Natural killer cell treated with Interleukin-12 subunit alpha and Interleukin-12 subunit beta and Interleukin-15 and Interleukin-18, amount 100 ng/mL, for 72 hours (primary cell): ENCODE data around the gene C1orf210. TPM values are rescaled to one million over a fixed set of nuclear protein-coding genes. Genes with fewer than 3 reads are reported as not detected.

Experiments
- ATAC-seq, 2 donors: fragments of 150-1000 bp; cut with Tn5 transposase in 1 of 2; sonication (Bioruptor Pico), chemical (Tn5 transposase) in 1 of 2; 2 replicates each; pipeline ENCODE4 v1.10.0; 2021
- DNase-seq: peaks from one replicate; pipeline ENCODE4 v3.0.0; 2022; ENCODE audit warnings: low spot score
- H3K27ac Mint-ChIP-seq, 2 donors: 1 replicate in 1 of 2; 2 replicates in 1 of 2; pipeline ENCODE4 v1.8.0; 2022; ENCODE audit warnings: mixed read lengths in 2 of 2, mild to moderate bottlenecking in 1 of 2, moderate library complexity in 1 of 2
- H3K27me3 Mint-ChIP-seq, 2 donors: 1 replicate in 1 of 2; 2 replicates in 1 of 2; pipeline ENCODE4 v1.8.0; 2022; ENCODE audit warnings: mixed read lengths in 2 of 2
- H3K36me3 Mint-ChIP-seq: one replicate; pipeline ENCODE4 v1.8.0; 2022; ENCODE audit warnings: mixed read lengths
- H3K4me1 Mint-ChIP-seq, 2 donors: 1 replicate in 1 of 2; 2 replicates in 1 of 2; pipeline ENCODE4 v1.8.0; 2022; ENCODE audit warnings: low read depth in 2 of 2, mixed read lengths in 2 of 2, mild to moderate bottlenecking in 1 of 2
- H3K4me3 Mint-ChIP-seq: one replicate; pipeline ENCODE4 v1.8.0; 2022; ENCODE audit warnings: mixed read lengths
- H3K9me3 Mint-ChIP-seq: 2 replicates; pipeline ENCODE4 v1.8.0; 2022; ENCODE audit warnings: mixed read lengths
- total RNA-seq, 2 donors: library from RNA; stranded (reverse); gene quantifications; one replicate each; pipeline ENCODE4 v1.2.3, GENCODE V29; 2022

C1orf210 gene
- total RNA-seq, 2 donors from 2014 or later: not detected

GRCh38 chr1:43270421-43271095, 14.8 kb downstream of the C1orf210 start:
- no peak for ATAC-seq
- Mint-ChIP-seq H3K36me3 (no peaks in the 10 kb centered on the region), H3K9me3 (peaks cover 3% of the 10 kb centered on the region), H3K4me1 (peaks cover 32 to 34% of the 10 kb centered on the region in 2 donors), H3K27ac (peak overlapping the region in 1 of 2 donors; percentile 73), H3K27me3 (peaks cover 10 to 11% of the 10 kb centered on the region in 2 donors), H3K4me3 (peak overlapping the region; percentile 60)
- no peak for DNase-seq

GRCh38 chr1:43269627-43270375, 15.6 kb downstream of the C1orf210 start, which contains the start of gene TMEM125:
TMEM125 (plus strand) TSS chr1:43269983; CDS start chr1:43272723, 2,740 bp downstream.
- DNase-seq (no peak), ATAC-seq (no peak)
- peaks cover 3% of the 10 kb centered on the region for H3K9me3 Mint-ChIP-seq
- H3K36me3 Mint-ChIP-seq: no peaks in the 10 kb centered on the region
- no peak within 1 kb of the TSS for H3K27ac Mint-ChIP-seq
- peaks cover 24 to 26% of the 10 kb centered on the region in 2 donors for H3K4me1 Mint-ChIP-seq
- peaks cover 10 to 11% of the 10 kb centered on the region in 2 donors for H3K27me3 Mint-ChIP-seq
- peak within 1 kb of the TSS; percentile 60 for H3K4me3 Mint-ChIP-seq

DNA sequence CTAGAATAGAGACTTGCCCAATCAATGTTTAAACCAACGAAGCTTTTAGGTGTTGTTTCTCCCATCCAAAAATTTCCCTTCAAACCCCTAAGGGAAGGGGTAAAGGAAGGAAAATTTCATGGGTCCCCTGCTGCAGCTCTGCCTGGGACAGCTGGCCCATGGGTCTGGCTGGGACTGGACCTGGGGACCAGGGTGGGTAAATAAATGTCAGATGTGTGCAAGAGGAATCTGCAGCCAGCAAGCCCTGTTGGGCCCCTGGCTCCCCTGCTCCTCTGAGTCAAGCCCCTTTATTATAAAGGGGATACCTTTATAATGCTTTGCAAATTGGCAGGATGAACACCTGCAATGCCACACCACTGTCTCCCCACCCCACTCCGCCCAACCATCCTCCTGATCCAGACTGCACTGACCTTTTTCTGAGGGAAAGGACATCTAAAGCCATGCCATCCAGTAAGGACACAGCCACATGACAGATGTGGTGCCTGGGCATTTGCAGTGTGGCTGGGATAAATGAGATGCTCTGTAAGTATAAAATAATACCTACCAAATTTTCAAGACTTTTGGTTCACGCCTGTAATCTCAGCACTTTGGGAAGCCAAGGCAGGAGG, 17.5 kb downstream of the C1orf210 start:
- Mint-ChIP-seq H3K27ac (no peak overlapping the region), H3K9me3 (no peaks in the 10 kb centered on the region), H3K4me3 (no peak overlapping the region), H3K27me3 (peaks cover 16 to 18% of the 10 kb centered on the region in 2 donors), H3K4me1 (peaks cover 17 to 18% of the 10 kb centered on the region in 2 donors), H3K36me3 (peaks cover 7% of the 10 kb centered on the region)
- DNase-seq (no peak), ATAC-seq (no peak)

DNA sequence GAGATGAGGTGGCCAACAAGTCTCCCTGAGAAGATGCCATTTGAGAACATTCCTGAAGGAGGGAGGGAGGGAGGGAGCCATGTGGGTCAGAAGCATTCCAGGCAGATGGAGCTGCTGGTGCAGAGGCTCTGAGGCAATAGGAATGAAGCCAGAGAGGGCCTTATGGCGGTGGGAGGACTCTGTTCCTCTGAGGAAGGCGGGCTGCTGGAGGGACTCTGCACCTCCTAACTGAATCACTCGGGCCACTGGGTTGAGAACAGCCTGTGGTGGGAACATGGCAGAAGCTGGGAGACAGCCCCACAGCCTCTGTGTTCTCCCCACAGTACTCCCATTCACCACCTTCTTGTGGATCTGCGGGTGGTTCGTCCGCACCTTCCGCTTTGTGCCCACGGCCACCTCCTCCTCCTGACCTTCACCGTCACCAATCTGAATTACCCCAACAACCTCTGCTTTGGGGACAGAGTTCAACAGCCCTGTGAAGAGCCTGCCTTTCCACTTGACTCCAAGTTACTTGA, 18.0 kb downstream of the C1orf210 start:
- peaks cover 17 to 18% of the 10 kb centered on the region in 2 donors for H3K4me1 Mint-ChIP-seq
- H3K36me3 Mint-ChIP-seq: peaks cover 7% of the 10 kb centered on the region
- peaks cover 16 to 18% of the 10 kb centered on the region in 2 donors for H3K27me3 Mint-ChIP-seq
- H3K4me3 Mint-ChIP-seq: no peak overlapping the region
- H3K27ac Mint-ChIP-seq: no peak overlapping the region
- H3K9me3 Mint-ChIP-seq: no peaks in the 10 kb centered on the region
- DNase-seq: no peak
- ATAC-seq: peak in 1 of 2 donors; percentile 52

- Mint-ChIP-seq H3K9me3 (no peaks in the 10 kb centered on the region), H3K4me1 (peaks cover 16 to 18% of the 10 kb centered on the region in 2 donors), H3K4me3 (no peak overlapping the region), H3K27ac (no peak overlapping the region), H3K36me3 (peaks cover 7% of the 10 kb centered on the region), H3K27me3 (peaks cover 16 to 18% of the 10 kb centered on the region in 2 donors)
- ATAC-seq: no peak
- no peak for DNase-seq
These were observed 18.5 kb downstream of the C1orf210 start for GRCh38 chr1:43266881-43267280.

GRCh38 chr1:43265431-43265830, 19.9 kb downstream of the C1orf210 start:
- ATAC-seq (no peak), DNase-seq (no peak)
- Mint-ChIP-seq H3K27ac (no peak overlapping the region), H3K36me3 (peaks cover 7% of the 10 kb centered on the region), H3K27me3 (peaks cover 8 to 12% of the 10 kb centered on the region in 2 donors), H3K4me3 (no peak overlapping the region), H3K9me3 (no peaks in the 10 kb centered on the region), H3K4me1 (peaks cover 5 to 6% of the 10 kb centered on the region in 2 donors)

DNA sequence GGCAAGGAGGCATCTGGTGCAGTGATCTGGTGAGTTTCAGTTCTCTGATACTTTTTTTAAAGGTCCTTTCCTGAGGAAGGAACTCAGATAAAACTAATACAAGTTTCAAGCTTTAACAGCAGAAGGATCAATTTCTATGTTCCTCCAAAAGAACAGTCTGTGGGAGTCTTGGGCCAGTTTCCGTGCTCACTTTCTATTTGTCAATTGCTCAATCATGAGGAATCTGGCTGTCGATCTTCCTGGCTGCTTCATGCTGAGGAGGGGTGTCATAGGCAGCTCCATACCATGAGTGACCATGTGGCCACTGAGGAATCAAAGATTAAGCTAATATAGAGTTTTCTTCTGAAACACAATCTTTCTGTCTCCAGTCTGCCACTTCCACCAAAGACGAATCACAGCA, 27.0 kb downstream of the C1orf210 start:
- Mint-ChIP-seq H3K27ac (no peak overlapping the region), H3K9me3 (no peaks in the 10 kb centered on the region), H3K4me3 (no peak overlapping the region), H3K36me3 (peaks cover under 1% of the 10 kb centered on the region), H3K4me1 (no peaks in the 10 kb centered on the region), H3K27me3 (peaks cover under 1 to 1% of the 10 kb centered on the region in 2 donors)
- ATAC-seq: no peak
- no peak for DNase-seq

DNA sequence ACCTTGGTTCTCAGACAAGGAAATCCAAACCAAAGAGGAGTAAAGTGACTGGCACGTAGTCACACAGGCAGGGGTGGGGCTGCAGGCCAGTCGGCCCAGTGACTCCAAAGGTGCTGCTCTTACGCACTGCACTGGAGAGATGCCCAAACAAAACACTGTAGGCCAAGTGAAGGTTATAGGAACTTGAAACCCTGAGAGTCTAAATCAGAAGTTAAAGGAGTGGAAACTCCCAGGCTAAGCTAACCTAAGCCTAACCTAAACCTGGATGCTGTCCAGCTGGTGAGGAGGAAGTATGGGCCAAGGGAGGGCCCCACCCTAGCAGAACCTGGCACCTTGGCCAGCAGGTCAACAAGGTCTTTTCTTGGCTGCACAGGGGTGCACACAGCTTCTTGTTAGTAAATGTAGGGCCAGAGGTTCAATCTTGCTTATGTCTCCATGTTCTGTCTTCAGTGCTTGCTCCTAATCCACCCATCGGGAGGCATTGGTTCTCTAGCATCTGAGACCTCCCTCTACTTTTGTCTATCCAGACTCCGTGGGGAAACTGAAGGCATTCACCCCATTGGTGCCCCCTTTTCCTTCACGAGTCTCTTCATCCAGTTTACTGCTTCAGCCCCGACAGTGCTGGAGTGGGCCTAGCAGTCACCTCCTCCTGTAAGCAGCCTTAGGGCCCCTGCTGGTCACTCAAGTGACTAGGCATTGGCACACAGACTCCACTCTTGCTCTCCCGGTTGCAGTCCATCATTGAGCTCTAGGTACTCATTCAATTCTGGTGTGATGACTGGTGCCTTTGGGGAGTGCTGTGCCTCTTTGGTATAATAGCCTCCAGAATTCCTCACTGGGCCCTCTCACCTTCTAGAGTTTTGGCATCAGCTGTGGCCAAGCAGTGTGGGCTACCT, 28.5 kb downstream of the C1orf210 start:
- Mint-ChIP-seq H3K4me1 (no peaks in the 10 kb centered on the region), H3K4me3 (no peak overlapping the region), H3K36me3 (no peaks in the 10 kb centered on the region), H3K27ac (no peak overlapping the region), H3K27me3 (peaks cover 8 to 11% of the 10 kb centered on the region in 2 donors), H3K9me3 (no peaks in the 10 kb centered on the region)
- ATAC-seq (no peak), DNase-seq (no peak)

- H3K4me3 Mint-ChIP-seq: no peak overlapping the region
- DNase-seq: no peak
- H3K27ac Mint-ChIP-seq: no peak overlapping the region
- peaks cover 11 to 24% of the 10 kb centered on the region in 2 donors for H3K27me3 Mint-ChIP-seq
- H3K4me1 Mint-ChIP-seq: no peaks in the 10 kb centered on the region
- no peaks in the 10 kb centered on the region for H3K9me3 Mint-ChIP-seq
- no peaks in the 10 kb centered on the region for H3K36me3 Mint-ChIP-seq
- ATAC-seq: no peak
These were observed 29.8 kb downstream of the C1orf210 start for GRCh38 chr1:43255438-43256210.

DNA sequence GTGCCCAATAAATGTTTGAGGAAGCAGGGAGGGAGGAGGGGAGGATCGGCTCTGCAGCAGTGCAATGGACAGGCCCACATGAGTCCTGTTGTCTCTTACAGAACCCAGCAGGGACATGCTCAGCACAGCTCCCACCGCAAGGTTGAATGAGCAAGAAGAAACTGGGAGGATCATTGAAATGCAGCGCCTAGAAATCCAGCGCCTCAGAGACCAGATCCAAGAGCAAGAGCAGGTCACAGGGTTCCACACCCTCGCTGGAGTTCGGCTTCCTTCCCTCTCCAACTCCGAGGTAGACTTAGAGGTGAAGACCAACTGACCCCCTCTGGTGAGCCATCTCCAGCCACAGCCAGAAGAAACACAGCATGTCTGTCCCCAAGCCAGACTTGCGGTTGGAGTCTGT, 31.5 kb downstream of the C1orf210 start:
- Mint-ChIP-seq H3K9me3 (no peaks in the 10 kb centered on the region), H3K4me1 (no peaks in the 10 kb centered on the region), H3K36me3 (no peaks in the 10 kb centered on the region), H3K27me3 (peaks cover 11 to 31% of the 10 kb centered on the region in 2 donors), H3K4me3 (no peak overlapping the region), H3K27ac (no peak overlapping the region)
- ATAC-seq (peak in 1 of 2 donors; percentile 40), DNase-seq (no peak)

DNA sequence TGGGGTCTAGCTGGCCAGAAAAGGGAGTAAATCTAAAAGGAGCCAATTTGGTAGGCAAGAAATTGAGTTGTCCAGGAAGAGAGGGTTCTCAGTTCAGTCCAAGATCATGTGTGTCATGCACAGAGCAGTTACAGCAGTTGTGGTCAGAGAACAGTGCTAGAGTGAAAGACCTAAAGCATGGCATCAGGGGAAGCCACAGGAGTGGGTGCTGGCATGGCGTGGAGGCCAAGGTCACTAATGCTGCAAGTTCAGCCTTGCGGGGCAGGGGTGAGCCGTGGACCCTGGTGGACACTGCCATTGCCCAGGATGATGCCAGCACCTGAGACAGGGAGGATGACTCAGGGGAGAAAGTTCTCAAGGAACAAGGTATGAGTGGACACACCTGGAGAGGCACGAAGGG, 32.2 kb downstream of the C1orf210 start:
- ATAC-seq: peak in 1 of 2 donors; percentile 43

DNA sequence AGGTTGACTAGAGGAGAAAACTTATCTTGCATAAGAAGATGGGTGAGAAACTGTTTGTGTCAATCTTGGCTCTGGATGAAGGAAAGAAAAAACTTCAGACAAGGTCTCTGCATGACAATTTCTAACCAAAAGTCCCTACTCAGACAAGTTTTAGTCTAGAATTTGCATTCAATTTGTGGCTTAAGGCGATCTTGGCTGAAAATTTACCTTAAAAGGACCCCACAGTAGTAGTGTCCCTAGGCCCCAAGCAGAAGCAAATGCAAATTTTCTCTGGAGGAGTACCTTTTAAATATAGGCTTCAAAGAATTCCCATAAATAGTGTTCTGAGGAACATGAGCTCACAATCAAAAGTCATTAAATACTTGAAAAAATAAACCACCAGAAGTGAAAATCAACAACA, 33.2 kb downstream of the C1orf210 start:
- no peaks in the 10 kb centered on the region for H3K36me3 Mint-ChIP-seq
- peaks cover 11 to 31% of the 10 kb centered on the region in 2 donors for H3K27me3 Mint-ChIP-seq
- DNase-seq: no peak
- H3K4me3 Mint-ChIP-seq: no peak overlapping the region
- H3K4me1 Mint-ChIP-seq: no peaks in the 10 kb centered on the region
- no peaks in the 10 kb centered on the region for H3K9me3 Mint-ChIP-seq
- no peak overlapping the region for H3K27ac Mint-ChIP-seq
- no peak for ATAC-seq

More for the DNA sequence above, 32.2 kb downstream of the C1orf210 start:
- H3K4me1 Mint-ChIP-seq: no peaks in the 10 kb centered on the region
- peaks cover 11 to 31% of the 10 kb centered on the region in 2 donors for H3K27me3 Mint-ChIP-seq
- H3K36me3 Mint-ChIP-seq: no peaks in the 10 kb centered on the region
- no peaks in the 10 kb centered on the region for H3K9me3 Mint-ChIP-seq
- H3K27ac Mint-ChIP-seq: no peak overlapping the region
- no peak for DNase-seq
- H3K4me3 Mint-ChIP-seq: no peak overlapping the region
